Measurements from ENCODE around the gene RPS29.
"Not testable (repeated sequence)": the region's sequence is repeated elsewhere in the genome, so short reads cannot be mapped to it uniquely, and the experiment has no call there.

Gene RPS29

GRCh38 chr14:49598189-49598484 is 12.0 kb upstream of the RPS29 start:
- DNase-seq (ENCODE audit: low read depth in 2 of 2): no peak

GRCh38 chr14:49594347-49595091 is 8.3 kb upstream of the RPS29 start:
- DNase-seq (ENCODE audit: low read depth in 2 of 2): no peak

- peak in 1 of 2 experiments; percentile 24 for DNase-seq (ENCODE audit: low read depth in 2 of 2)
Observed at GRCh38 chr14:49593016-49593415, 6.8 kb upstream of the RPS29 start.

GRCh38 chr14:49589387-49589786 is 3.2 kb upstream of the RPS29 start:
- no peak for DNase-seq (ENCODE audit: low read depth in 2 of 2)

GRCh38 chr14:49586673-49587460 is 687 bp upstream of the RPS29 start:
- peak; percentile 61 to 74 for DNase-seq (ENCODE audit: low read depth in 2 of 2)

GRCh38 chr14:49584981-49585640 is 1.1 kb downstream of the RPS29 start:
- not testable (repeated sequence) for DNase-seq (ENCODE audit: low read depth in 2 of 2)

GRCh38 chr14:49584058-49584457 is 2.1 kb downstream of the RPS29 start:
- no peak for DNase-seq (ENCODE audit: low read depth in 2 of 2)

- no peak for DNase-seq (ENCODE audit: low read depth in 2 of 2)
Observed at GRCh38 chr14:49583629-49584028, 2.6 kb downstream of the RPS29 start.

- no peak for DNase-seq (ENCODE audit: low read depth in 2 of 2)
Observed at GRCh38 chr14:49582113-49582977, 3.8 kb downstream of the RPS29 start.

- DNase-seq (ENCODE audit: low read depth in 2 of 2): no peak
Observed at GRCh38 chr14:49581209-49582112, 4.7 kb downstream of the RPS29 start.

- no peak for DNase-seq (ENCODE audit: low read depth in 2 of 2)
Observed at GRCh38 chr14:49579841-49580240, 6.3 kb downstream of the RPS29 start.

- no peak for DNase-seq (ENCODE audit: low read depth in 2 of 2)
Observed at GRCh38 chr14:49578141-49578540, 8.0 kb downstream of the RPS29 start.

GRCh38 chr14:49574038-49574437 is 12.1 kb downstream of the RPS29 start:
- no peak for DNase-seq (ENCODE audit: low read depth in 2 of 2)

GRCh38 chr14:49569281-49569680 is 16.9 kb downstream of the RPS29 start:
- DNase-seq (ENCODE audit: low read depth in 2 of 2): no peak

GRCh38 chr14:49566714-49567113 is 19.5 kb downstream of the RPS29 start:
- no peak for DNase-seq (ENCODE audit: low read depth in 2 of 2)

GRCh38 chr14:49559979-49560768 is 26.0 kb downstream of the RPS29 start:
- DNase-seq (ENCODE audit: low read depth in 2 of 2): no peak

- no peak for DNase-seq (ENCODE audit: low read depth in 2 of 2)
Observed at GRCh38 chr14:49553892-49554291, 32.3 kb downstream of the RPS29 start.

GRCh38 chr14:49553106-49553505 is 33.1 kb downstream of the RPS29 start:
- DNase-seq (ENCODE audit: low read depth in 2 of 2): no peak

GRCh38 chr14:49551569-49551968 is 34.6 kb downstream of the RPS29 start:
- no peak for DNase-seq (ENCODE audit: low read depth in 2 of 2)
